Fibroblast of skin of left quadriceps (primary cell): ENCODE measurements around the gene DNAJA4.

ENCODE experiments used
- DNase-seq, 2 experiments: peaks; one replicate each; pipeline ENCODE4 v3.0.0-alpha.2; 2013; ENCODE audit warnings: low read depth in 2 of 2

DNAJA4 gene

DNA sequence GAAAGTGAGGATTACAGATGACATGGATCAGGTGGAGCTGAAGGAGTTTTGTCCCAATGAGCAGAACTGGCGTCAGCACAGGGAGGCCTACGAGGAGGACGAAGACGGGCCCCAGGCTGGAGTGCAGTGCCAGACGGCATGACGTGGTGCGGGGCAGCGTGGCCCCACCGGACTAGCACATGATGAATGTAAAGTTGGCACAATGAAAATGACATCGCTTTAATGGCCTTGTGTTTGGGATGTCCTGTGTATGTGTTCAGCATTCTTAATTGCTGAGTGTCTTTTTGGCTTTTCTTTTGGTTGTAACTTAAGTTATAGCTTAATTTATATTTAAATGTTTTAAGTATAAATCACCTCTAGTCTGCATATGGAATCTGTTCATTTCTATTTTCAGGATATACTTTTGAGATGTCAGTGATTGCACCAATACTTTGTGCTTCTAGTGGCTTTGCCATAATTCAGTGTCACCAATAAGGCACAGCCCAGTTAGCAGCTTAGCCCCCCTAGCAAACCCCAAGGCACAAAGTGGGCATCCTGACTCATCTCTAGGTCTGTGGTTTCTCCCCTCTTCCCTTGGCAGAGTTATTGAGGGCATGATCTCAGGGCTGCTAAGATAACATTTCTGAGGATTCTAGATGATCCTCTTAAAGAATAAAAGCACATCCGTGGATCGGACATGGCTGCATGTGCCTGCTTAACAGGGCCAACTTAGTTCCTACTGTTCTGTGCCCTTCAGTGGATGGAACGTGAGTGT lies 16.1 kb downstream of the DNAJA4 start:
- no peak for DNase-seq

DNA sequence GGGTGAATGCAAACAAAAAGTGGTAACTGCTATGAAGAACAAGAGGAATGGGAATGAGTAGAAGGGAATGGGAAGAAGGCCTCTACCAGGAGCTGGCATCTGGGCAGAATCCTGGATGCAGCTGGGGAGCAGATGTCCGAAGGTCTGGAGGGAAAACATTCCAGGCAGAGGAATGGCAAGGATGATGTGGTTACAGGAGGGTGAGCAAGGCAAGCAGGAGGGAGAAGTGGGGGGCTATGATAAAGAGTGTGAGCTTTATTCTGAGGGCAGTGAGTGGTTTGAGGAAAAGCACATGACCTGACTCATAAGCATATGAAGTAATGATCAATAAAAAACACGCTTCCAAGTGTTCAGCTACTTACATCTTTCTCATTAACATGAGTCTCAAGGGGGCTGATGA lies 18.0 kb downstream of the DNAJA4 start:
- peak; percentile 70 to 75 for DNase-seq

DNA sequence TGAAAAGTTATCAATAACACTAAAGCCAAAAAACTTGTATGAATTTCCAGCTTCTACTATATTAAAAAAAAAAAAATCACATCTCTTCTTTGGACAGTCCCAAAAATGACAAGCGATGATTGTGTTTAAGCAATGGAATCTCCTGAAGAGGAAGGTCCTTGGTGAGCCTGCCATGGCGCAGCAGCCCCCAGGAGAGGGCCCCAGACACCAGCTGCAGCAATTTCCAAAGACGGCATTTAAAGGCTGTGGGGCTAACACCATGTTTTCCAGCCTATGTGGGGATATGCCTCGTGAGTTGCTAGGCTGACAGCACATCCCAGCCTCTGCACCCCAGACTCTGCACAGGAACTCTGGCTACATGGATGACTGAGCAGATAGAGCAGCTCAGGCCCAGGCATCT lies 20.4 kb downstream of the DNAJA4 start:
- no peak for DNase-seq

DNA sequence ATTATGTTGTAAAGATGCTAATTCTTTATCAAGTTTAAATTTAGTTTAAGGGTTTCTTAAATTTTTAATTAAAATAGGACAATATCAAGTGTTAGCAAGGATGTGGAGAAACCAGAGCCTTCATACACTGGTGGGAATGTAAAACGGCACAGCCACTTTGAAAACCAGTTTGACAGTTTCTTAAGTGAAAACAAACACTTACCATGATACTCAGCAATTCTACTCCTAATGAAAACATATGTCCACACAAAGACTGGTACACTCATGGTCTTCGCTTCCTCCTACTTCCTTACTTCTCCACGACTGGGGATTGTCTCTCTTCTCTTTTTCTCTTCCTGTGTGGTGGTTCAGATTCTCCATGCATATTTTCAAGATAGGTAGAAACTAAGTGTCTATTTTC lies 25.9 kb downstream of the DNAJA4 start:
- no peak for DNase-seq

DNA sequence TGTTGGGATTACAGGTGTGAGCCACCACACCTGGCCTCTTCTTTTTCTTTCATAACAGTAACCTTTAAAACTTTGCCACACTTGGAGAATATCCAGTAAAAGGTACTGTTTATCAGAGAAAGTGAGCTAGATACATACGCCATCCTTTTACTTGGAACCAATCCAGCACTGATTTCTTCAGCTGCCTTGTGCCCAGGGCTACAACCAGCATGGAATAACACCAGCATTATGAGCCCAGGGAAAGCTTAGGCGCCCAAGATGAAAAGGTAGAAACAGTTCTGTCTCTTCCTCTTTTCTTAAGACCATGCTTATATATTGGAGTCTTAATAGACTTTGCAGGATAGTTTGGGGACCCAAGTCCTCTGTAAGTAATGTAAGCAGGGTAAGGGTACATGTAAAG lies 26.7 kb downstream of the DNAJA4 start:
- DNase-seq, result no peak

DNA sequence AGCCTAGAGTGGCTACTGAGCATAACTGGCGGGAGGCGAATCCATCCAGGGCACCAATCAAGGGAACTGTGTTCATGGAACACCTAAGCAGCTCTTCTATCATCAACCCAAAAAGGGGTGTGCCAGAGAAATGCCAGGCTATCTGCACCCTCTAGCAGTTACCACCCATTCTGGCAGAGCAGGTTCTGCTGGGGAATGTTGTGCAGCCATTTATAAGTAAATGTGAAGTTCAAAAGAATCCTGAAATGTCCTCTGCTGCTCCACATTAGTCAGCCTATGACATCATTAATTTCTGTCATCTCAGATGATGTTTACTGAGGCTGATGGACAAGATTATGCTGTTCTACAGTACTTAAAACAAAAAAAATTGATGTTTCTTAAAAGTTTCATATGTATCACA lies 27.3 kb downstream of the DNAJA4 start:
- DNase-seq, result no peak

DNA sequence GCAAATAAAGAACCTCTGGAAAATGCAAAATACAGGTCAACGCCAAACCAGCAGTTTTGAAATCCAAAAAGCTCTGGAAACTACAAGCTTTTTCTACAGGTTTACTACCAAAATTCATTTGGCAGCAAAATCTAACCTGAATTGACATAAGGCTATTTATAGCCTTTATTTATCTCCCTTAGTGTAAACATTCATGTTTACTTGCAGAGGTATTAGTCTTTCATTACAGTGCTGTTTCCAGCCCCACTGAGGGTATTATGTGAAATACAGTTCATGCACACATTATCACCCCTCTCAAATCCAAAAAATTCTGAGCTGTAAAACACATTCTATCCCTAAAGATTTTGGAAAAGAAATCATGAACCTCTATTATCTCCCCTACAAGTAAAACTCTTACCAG lies 27.9 kb downstream of the DNAJA4 start:
- no peak for DNase-seq

DNA sequence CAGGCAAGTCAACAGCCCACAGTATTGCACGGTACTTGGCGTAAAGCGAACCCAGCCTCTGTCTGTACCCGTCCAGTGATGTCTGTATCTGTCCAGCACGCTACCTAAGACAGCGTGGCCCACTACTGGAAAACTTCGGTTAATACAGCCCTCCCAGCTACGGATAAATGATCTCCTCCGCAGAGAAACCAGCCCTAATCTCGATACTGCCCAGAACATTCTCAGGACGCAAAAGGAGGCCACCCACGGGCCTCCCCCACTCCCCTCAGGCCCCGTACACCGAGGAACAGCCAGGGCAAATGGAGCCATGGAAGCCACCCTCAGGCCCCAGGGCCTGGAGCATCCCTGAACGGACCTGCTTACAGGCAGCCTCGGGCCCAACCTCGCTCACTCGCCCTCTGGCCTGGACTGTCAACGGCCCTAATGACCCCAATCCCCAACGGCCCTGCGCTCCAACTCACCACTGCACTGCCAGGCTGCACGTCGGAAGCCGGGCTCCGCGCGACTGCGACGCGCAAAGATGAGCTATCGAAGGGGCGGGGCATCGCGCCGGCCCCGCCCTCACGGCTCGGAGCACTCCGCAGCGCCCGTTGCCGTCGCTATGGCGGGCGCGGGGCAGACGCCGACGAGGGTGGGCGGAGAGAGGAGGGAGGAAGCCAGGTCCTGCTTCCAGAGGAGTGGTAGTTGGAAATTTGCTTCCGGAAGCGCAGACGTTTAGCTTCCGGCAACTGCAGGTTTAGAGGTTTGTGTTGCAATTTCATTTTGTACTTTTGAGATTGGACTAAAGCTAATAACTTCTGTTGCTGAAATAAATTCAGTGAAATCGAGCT lies 35.0 kb downstream of the DNAJA4 start, which contains the start of gene SKIC8:
TSS of gene SKIC8 (minus strand) at position 509 of the 830 bp plus-strand sequence. CDS start 3,923 bp downstream, outside the sequence.
- DNase-seq, result peak; percentile 83

DNA sequence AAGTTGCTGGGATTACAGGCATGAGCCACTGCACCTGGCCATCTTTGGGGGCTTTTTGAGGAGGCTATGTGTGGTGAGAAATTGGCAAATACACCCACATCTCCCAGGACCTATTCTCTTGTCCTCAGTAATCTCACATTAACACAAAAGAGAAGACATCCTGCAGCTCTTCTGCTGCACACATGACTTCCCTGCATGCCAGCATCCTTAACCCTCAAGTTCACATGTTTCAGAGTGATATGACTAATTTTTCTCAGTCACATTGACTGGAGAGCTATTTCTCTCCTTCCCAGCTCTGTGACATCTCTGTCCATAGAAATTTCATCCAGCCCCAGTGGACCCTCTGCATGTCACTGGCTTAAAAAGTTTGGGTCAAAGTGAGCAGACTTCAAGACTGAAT lies 37.0 kb downstream of the DNAJA4 start:
- no peak for DNase-seq

DNA sequence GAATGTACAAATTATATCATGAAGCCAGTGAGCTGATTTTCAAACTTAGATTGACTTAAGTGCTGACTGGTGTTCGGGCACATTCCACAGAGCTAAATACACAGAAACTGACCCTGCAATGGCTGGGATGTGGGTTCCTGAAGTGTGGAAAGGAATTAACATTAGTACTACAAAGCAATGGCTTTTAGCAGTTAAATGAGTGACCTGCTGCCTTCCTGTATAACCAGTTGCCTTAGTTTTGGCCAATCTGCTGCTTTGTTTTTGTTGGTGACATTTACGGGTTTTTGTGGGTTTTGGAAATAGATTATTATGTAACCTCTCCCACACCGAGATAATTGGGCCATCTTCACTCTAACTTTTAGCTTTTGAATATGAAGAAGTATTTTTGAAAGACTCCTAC lies 37.5 kb downstream of the DNAJA4 start:
- DNase-seq, result no peak

DNA sequence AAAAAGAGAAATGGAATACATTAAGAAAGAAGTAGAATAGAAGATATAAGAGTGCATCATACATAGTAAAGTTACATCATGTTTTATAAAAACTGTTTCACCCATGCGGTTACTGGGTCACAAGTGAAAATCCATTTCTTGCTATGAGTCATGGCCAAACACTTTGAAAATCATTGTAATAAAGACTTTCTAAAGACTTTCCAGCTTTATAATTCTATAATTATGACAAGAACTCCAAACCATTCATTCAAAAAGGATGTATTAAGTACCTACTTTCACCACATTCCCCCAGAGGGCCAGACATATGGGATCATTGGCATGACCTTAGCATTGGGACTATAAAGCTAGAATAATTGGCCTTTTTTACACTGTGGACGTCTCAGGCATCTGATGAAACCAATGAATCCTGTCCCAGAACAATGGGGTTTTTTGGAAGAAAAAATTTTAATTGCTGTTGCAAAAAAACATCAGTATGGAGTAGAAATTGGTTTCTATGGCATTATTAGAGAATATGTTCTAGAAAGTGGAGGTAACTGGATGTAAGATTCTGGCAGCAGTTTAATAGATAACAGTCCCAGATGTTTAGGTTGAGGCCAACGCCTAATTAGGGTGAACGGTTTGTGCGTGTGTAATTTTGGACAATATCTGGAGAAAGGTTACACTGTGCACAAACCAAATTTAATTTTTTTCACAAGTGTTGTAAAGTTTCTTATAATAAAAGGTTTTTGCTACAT lies 38.4 kb downstream of the DNAJA4 start:
- DNase-seq, result peak; percentile 95 to 96

DNA sequence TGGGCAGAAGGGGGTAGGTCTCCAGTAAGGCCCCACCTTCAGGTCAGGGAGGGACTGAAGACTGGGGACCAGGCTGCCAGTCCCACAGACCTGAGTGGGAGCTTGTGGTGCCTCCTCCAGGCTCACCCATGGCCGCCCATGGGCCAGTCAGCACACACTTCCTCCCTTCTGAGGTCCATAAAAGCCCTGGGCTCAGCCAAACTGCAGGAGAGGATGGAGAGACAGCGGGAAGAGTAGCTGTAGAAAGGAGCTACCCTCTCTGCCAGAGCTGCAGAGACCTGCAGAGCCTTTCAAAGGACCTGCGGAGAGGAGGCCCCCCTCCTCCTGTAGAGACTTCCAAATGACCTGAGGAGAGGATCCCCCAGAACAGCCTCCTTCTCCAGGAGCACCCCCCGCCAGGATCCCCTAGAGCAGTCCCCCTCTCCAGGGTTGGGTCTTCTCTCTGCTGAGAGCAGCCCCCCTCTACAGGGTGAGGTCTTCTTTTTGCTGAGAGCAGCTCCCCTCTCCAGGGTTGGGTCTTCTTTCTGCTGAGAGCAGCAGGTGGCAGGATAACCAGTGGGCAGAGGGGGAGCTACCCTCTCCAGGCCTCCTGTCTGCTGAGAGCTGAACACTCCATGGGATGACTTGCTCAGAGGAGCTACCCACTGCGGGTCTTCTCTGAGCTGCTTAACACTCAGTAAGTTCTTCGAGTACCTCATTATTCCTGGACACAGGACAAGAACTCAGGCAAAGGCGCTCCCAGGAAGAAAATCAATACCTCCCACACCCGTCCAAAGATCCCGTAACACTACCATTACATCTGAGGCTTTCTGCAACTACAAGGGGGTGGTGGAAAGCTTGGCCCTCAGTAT lies 40.1 kb downstream of the DNAJA4 start:
- DNase-seq, result no peak

DNA sequence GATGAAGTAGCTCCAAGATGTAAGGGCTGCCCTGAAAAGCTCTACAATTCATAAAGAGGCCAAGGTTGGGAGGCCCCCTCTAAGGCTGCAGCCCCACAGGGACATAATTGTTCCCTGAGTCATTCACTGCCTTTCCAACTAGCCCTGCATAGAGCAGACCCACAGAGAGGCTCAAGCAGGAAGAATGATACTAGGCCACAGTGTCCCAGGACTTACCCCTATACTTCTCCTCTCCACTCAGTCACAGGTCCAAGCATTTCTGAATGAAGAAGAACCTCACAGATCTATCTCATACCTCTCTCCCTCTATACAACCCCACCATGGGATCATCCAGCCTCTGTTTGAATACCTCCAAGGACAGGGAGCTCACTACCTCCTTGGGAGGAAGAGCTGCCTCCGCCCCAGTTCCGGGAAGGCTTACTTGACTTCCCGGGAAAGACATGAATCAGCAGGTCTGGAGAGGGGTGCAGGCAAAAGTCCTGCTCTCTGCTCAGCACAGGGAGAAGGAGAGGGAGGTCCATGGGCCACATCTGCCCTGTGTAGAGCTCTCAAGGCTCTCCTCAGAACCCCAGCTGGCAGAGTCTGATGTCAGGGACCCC lies 41.9 kb downstream of the DNAJA4 start:
- peak; percentile 69 to 72 for DNase-seq

DNA sequence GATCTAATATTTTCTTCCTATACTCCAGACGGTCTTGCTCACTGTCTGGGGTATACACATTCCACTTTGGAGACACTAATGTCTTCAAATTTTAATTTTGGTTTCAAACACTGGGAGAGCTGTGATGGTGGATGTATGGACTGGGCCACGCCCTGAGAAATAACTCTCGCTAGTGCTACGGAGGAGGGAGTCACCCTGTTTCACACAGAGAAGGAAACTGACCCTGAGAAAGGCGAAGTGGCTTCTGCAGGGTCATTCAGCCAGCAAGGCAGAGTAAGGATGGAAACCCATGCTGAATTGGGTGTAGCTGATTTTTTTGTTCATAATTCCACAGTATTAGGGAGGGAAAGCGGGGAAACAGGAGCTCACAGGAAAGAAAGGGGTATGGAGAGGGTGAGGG lies 43.6 kb downstream of the DNAJA4 start:
- no peak for DNase-seq

DNA sequence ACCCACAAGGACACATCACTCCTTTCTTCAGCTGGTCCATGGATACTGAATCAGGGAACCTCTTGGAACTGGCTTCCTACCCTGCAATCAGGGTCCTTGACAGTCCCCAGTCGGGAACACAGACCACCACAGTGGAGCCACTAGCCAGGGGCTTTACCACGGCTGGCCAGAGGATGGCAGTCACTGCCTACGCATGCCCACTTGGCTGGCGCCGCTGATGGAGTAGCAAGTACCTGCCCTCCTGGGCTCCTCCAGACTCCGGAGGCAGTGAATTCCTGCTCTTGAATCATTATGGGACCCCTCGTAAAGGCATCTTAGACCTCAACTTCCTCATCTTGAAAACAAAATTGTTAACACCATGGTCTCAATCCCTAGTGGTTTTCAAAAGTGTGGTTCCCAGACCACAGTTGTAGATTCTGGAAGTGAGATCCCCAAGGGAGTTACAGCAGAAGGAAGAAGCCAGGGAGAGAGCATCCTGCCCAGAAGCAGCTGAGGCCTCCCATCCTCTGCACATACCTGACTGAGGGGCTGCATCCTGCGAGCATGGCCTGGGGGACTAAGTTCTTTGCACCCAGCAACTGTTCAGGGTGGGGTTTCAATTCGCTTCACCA lies 44.2 kb downstream of the DNAJA4 start:
- peak in 1 of 2 experiments; percentile 34 for DNase-seq

DNA sequence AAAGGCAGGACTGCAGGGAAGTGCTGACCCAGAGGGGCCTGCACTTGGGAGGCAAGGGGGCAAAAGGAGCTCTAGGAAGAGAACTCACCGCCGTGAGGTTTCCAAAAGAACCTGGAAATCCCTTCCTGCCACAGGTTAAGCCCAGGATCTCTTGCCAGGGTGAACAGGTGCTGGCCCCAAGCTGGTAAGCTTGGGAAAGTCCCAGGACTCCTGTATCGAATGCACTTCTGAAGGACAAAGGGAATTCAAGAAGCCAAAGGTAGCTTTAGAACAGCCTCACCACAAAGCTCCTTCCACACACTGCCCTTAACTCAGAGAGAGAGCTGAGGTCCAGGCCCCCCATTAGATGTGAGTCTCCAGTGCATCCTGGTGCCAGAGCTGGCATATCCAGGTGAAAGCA lies 46.9 kb downstream of the DNAJA4 start:
- no peak for DNase-seq

DNA sequence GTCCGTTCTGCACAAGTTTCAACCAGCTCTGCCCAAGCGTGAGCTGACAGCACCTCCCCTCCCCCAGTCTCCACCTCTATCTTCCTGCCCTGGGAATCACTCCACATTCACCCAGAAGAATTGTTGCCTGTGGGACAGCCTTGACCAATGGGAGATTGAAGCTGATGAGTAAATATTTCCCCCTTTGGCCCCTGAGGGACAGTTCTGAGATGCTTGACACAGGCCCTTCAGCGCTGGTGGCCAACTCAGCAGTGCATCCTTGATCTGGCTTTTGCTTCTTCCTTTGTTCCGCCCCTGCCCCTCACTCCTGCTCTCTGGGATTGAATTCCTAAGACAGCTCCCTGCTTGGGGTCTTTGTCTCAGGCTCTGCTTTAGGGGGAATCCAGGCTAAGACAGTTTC lies 48.2 kb downstream of the DNAJA4 start:
- DNase-seq, result no peak

DNA sequence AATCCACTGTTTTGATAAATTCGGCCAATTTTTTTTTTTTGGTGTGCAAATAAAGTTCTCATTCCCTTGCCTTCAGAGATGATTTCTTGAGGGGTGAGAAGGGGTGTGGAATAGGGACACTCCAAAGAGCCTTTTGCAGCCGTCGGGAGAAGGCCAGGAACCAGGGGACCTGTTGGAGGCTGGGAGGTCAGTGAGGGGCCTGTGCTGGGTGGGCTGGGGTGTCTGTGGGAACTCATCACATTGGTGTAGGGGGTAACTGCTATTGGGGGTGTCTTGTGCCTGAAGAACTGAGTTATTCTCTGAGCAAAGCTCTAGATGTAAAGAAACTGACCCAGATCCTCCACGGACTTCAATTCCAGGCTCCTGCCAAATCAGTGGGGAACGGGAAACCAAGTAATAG lies 48.6 kb downstream of the DNAJA4 start:
- DNase-seq, result no peak

DNA sequence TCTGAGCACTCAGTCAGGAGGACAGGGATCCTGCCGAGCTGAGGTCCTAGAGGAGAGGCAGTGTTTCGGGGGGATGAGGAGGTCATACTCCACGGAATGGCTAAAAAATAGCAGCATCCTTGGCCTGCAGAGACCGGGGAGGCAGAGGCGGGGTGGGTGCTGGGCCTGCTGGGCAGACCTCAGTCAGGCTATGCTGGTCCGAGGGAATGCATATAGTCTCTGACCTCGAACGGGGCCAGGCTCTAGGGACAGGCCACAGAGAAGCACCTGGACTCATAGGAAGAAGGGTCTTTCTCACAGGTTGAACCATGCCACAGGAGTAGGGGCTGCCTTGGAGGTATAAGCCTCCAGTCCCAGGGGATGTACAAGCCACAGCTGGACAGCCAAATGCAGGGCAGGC lies 49.0 kb downstream of the DNAJA4 start:
- DNase-seq, result no peak

DNA sequence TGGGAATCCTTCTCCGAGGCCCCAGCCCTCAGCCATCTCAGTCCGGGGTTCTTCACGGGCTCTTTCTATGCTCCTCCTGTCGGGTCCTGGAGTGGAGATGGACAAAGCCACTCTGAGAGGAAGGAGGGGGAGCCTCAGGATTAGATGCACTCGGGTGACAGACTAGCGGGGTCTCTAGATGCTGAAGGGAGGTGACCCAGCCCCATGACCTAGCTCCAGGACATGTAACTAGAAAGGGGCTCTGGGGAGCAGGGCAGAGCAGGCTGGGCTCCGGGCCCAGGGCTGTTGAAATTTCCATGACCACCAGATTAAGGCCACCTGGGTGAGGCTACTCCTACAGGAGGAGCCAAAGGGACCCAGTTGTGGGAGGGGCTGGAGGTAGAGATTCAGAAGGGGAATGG lies 49.8 kb downstream of the DNAJA4 start:
- DNase-seq, result no peak
